ENCODE data around the gene ADO. TPM values are rescaled to one million over a fixed set of nuclear protein-coding genes. Genes with fewer than 3 reads are reported as not detected.

The ADO gene
- 19.3 and 21.6 TPM in 2 replicates for total RNA-seq (2012; rRNA removed)

- Histone ChIP-seq H3K4me3 (ENCODE audit: low read length) (peak within 1 kb of the TSS; percentile 97), H3K4me2 (ENCODE audit: low read length) (peak within 1 kb of the TSS; percentile 97), H3K9me3 (replicated peaks; ENCODE audit: low read length) (no peaks in the 10 kb centered on the region), H3K36me3 (ENCODE audit: insufficient read depth, low read length) (no peaks in the 10 kb centered on the region), H3K9ac (ENCODE audit: low read depth, low read length) (peak within 1 kb of the TSS; percentile 93), H3K4me1 (ENCODE audit: control insufficient read depth, insufficient read depth, low read length) (peaks cover 23% of the 10 kb centered on the region), H3K27me3 (ENCODE audit: control insufficient read depth, insufficient read depth, low read length) (no peaks in the 10 kb centered on the region)
Measured at GRCh38 chr10:62804356-62805230, at the start of gene ADO. ADO (plus strand) TSS chr10:62804720; CDS start chr10:62805060, 340 bp downstream.

DNA sequence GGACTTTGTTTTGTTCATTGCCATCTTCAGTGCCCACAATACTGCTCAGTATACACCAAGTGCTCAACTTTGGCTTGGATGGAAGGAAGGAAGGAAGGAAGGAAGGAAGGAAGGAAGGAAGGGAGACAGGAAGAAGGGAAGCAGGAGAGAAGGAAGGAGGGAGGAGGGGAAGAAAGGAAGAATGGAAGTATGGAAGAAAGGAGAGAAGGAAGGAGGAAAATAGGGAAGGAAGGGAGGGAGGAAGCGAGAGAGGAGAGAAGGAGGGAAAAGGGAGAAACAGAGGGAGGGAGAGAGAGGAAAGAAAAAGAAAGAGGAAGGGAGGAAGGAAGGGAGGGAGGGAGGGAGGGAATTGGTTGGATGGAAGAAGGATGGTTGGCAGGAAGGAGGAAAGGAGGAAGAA, 49.6 kb upstream of the ADO start:
- H3K4me1 ChIP-seq (ENCODE audit: control insufficient read depth, insufficient read depth, low read length), result no peaks in the 10 kb centered on the region
- no peak overlapping the region for H3K9ac ChIP-seq (ENCODE audit: low read depth, low read length)
- no peaks in the 10 kb centered on the region for H3K36me3 ChIP-seq (ENCODE audit: insufficient read depth, low read length)
- H3K9me3 ChIP-seq (replicated peaks; ENCODE audit: low read length), result no peaks in the 10 kb centered on the region
- no peak overlapping the region for H3K4me3 ChIP-seq (ENCODE audit: low read length)
- H3K27me3 ChIP-seq (ENCODE audit: control insufficient read depth, insufficient read depth, low read length), result no peaks in the 10 kb centered on the region
- H3K4me2 ChIP-seq (ENCODE audit: low read length), result no peak overlapping the region

DNA sequence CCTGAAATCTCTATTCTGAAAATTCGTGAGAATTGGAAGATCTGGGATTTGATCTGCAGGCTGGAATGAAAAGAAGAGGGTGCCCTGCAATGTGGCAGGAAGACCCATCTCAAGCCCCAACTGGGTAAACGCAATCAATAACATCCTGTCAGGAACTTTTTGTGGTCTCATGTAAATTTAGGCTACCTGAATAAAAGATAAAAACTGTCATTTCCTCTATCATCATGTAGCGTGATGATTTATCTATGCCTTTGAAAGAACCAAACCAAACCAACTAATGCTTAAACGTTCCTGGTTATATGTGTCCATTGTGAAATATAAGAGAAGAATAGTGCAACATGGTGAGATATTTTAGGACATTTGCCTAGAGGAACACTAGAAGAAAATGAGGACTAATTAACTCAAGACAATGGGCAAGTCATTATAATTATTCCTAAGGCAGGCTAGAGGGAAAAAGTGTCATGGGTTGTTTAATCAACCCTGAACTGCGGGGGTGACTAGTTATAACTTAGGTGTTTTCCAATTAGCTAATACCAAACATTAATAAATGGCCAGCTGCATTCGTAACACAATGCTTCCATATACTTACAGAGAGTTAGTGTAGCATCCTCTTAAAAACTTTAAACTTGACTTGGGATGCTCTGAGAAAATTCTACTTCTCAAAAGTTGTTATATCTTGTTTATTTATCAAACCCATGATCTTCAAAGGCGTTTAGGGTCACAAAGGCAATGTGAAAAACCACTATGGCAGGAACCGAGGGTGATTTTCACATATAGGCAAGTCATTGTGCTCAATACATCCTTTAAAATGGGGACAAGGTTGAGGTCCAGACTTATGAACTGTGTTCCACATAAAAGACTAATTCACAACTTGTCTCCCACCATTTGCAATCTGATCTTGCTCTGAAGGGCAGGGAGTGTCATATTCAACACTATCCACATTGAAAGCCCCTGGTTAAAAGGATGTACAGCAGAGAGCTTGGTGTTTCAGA, 48.6 kb upstream of the ADO start:
- Histone ChIP-seq H3K36me3 (ENCODE audit: insufficient read depth, low read length) (no peaks in the 10 kb centered on the region), H3K4me3 (ENCODE audit: low read length) (no peak overlapping the region), H3K27me3 (ENCODE audit: control insufficient read depth, insufficient read depth, low read length) (no peaks in the 10 kb centered on the region), H3K4me2 (ENCODE audit: low read length) (no peak overlapping the region), H3K9ac (ENCODE audit: low read depth, low read length) (no peak overlapping the region), H3K9me3 (replicated peaks; ENCODE audit: low read length) (no peaks in the 10 kb centered on the region), H3K4me1 (ENCODE audit: control insufficient read depth, insufficient read depth, low read length) (no peaks in the 10 kb centered on the region)

GRCh38 chr10:62759599-62760175, 44.8 kb upstream of the ADO start:
- Histone ChIP-seq H3K27me3 (ENCODE audit: control insufficient read depth, insufficient read depth, low read length) (no peaks in the 10 kb centered on the region), H3K4me2 (ENCODE audit: low read length) (no peak overlapping the region), H3K4me1 (ENCODE audit: control insufficient read depth, insufficient read depth, low read length) (no peaks in the 10 kb centered on the region), H3K4me3 (ENCODE audit: low read length) (no peak overlapping the region), H3K36me3 (ENCODE audit: insufficient read depth, low read length) (no peaks in the 10 kb centered on the region), H3K9me3 (replicated peaks; ENCODE audit: low read length) (no peaks in the 10 kb centered on the region), H3K9ac (ENCODE audit: low read depth, low read length) (no peak overlapping the region)

- Histone ChIP-seq H3K36me3 (ENCODE audit: insufficient read depth, low read length) (no peaks in the 10 kb centered on the region), H3K4me3 (ENCODE audit: low read length) (no peak overlapping the region), H3K27me3 (ENCODE audit: control insufficient read depth, insufficient read depth, low read length) (no peaks in the 10 kb centered on the region), H3K4me1 (ENCODE audit: control insufficient read depth, insufficient read depth, low read length) (no peaks in the 10 kb centered on the region), H3K9ac (ENCODE audit: low read depth, low read length) (no peak overlapping the region), H3K9me3 (replicated peaks; ENCODE audit: low read length) (no peaks in the 10 kb centered on the region), H3K4me2 (ENCODE audit: low read length) (no peak overlapping the region)
Measured at GRCh38 chr10:62760401-62760800, 44.1 kb upstream of the ADO start.

DNA sequence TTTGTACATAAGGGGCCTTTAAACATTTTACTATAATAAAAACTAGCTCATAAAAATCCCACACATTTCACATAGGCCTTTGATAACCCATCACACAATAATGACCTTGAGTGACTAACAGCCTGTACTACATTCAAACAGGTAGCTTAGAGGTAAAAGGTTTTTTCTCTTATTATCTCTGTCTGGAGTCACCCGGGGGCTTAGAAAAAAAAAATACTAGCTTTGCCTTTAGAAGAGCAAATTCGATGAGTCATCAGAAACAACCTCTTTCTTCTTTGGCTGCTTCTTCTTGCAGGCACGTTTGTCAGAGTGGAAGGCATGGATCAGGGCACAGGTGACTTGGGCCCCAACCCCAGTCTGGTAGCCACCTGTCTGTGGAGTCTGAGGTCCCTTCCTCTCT, 43.4 kb upstream of the ADO start:
- Histone ChIP-seq H3K4me3 (ENCODE audit: low read length) (no peak overlapping the region), H3K27me3 (ENCODE audit: control insufficient read depth, insufficient read depth, low read length) (no peaks in the 10 kb centered on the region), H3K4me1 (ENCODE audit: control insufficient read depth, insufficient read depth, low read length) (no peaks in the 10 kb centered on the region), H3K36me3 (ENCODE audit: insufficient read depth, low read length) (no peaks in the 10 kb centered on the region), H3K9me3 (replicated peaks; ENCODE audit: low read length) (no peaks in the 10 kb centered on the region), H3K9ac (ENCODE audit: low read depth, low read length) (no peak overlapping the region), H3K4me2 (ENCODE audit: low read length) (no peak overlapping the region)

- Histone ChIP-seq H3K36me3 (ENCODE audit: insufficient read depth, low read length) (no peaks in the 10 kb centered on the region), H3K27me3 (ENCODE audit: control insufficient read depth, insufficient read depth, low read length) (no peaks in the 10 kb centered on the region), H3K9ac (ENCODE audit: low read depth, low read length) (no peak overlapping the region), H3K4me1 (ENCODE audit: control insufficient read depth, insufficient read depth, low read length) (no peaks in the 10 kb centered on the region), H3K4me2 (ENCODE audit: low read length) (no peak overlapping the region), H3K4me3 (ENCODE audit: low read length) (no peak overlapping the region), H3K9me3 (replicated peaks; ENCODE audit: low read length) (no peaks in the 10 kb centered on the region)
Measured at GRCh38 chr10:62763155-62763554, 41.4 kb upstream of the ADO start.

GRCh38 chr10:62764011-62764410, 40.5 kb upstream of the ADO start:
- Histone ChIP-seq H3K4me2 (ENCODE audit: low read length) (no peak overlapping the region), H3K9me3 (replicated peaks; ENCODE audit: low read length) (no peaks in the 10 kb centered on the region), H3K9ac (ENCODE audit: low read depth, low read length) (no peak overlapping the region), H3K36me3 (ENCODE audit: insufficient read depth, low read length) (no peaks in the 10 kb centered on the region), H3K27me3 (ENCODE audit: control insufficient read depth, insufficient read depth, low read length) (no peaks in the 10 kb centered on the region), H3K4me1 (ENCODE audit: control insufficient read depth, insufficient read depth, low read length) (no peaks in the 10 kb centered on the region), H3K4me3 (ENCODE audit: low read length) (no peak overlapping the region)

GRCh38 chr10:62765726-62766125, 38.8 kb upstream of the ADO start:
- H3K4me3 ChIP-seq (ENCODE audit: low read length), result no peak overlapping the region
- H3K36me3 ChIP-seq (ENCODE audit: insufficient read depth, low read length), result no peaks in the 10 kb centered on the region
- no peak overlapping the region for H3K9ac ChIP-seq (ENCODE audit: low read depth, low read length)
- H3K4me2 ChIP-seq (ENCODE audit: low read length), result no peak overlapping the region
- no peaks in the 10 kb centered on the region for H3K9me3 ChIP-seq (replicated peaks; ENCODE audit: low read length)
- H3K4me1 ChIP-seq (ENCODE audit: control insufficient read depth, insufficient read depth, low read length), result peaks cover 6% of the 10 kb centered on the region
- no peaks in the 10 kb centered on the region for H3K27me3 ChIP-seq (ENCODE audit: control insufficient read depth, insufficient read depth, low read length)

DNA sequence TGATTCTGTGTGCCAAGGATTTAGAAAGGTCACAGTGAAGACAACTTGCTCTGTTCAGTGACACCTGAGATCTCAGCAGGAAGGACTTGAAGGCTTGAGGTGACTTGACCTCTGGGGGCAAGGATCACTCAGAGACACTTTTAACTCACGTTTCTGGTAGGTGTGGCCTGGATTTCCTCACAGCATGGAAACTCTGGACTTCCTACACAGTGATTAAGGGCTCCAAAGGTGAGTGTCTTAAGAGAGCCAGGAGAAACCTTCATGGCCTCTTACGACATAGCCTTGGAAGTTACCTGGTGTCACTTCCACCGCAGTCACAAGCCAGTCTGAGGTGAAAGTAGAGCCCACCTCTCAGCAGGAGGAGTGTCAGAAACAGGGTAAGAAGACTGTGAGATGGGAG, 38.1 kb upstream of the ADO start:
- Histone ChIP-seq H3K36me3 (ENCODE audit: insufficient read depth, low read length) (no peaks in the 10 kb centered on the region), H3K4me3 (ENCODE audit: low read length) (no peak overlapping the region), H3K27me3 (ENCODE audit: control insufficient read depth, insufficient read depth, low read length) (no peaks in the 10 kb centered on the region), H3K4me1 (ENCODE audit: control insufficient read depth, insufficient read depth, low read length) (peaks cover 6% of the 10 kb centered on the region), H3K9ac (ENCODE audit: low read depth, low read length) (no peak overlapping the region), H3K4me2 (ENCODE audit: low read length) (no peak overlapping the region), H3K9me3 (replicated peaks; ENCODE audit: low read length) (no peaks in the 10 kb centered on the region)

DNA sequence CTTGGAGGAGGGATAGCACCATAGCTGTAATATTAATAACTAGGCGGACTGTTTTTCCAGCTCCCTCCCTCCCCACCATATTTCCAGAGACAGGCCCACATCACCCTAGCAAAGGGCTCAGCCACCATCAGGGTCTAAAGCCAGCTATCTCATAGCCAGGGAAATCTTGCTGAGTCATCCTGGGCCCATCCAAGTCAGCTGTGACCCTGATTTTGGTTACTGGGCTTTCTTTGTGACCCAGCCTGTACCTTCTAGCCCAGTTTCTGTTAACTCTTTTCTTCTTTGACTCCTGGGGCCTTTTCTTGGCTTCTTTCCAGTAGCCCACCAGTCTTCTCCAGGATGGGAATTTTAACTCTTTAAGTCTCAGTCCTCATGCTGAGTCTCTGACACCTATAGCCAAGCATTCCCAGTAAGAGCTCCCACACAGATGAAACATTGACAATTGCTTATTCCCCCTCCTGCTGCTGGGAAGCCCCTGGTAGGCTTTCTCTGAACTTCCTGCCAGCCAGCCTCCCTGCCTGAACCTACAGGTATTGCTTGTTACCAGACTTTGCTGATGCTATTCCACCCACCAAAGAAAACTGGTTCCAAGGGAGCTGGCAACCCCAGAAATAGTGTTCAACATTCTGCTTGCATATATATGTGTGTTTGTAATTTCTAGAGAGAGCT, 34.8 kb upstream of the ADO start:
- Histone ChIP-seq H3K27me3 (ENCODE audit: control insufficient read depth, insufficient read depth, low read length) (no peaks in the 10 kb centered on the region), H3K36me3 (ENCODE audit: insufficient read depth, low read length) (no peaks in the 10 kb centered on the region), H3K4me3 (ENCODE audit: low read length) (no peak overlapping the region), H3K4me1 (ENCODE audit: control insufficient read depth, insufficient read depth, low read length) (peaks cover 10% of the 10 kb centered on the region), H3K4me2 (ENCODE audit: low read length) (no peak overlapping the region), H3K9me3 (replicated peaks; ENCODE audit: low read length) (no peaks in the 10 kb centered on the region), H3K9ac (ENCODE audit: low read depth, low read length) (no peak overlapping the region)
